ENCODE results near the gene PIP4K2C.
"Not testable (repeated sequence)": the region's sequence is repeated elsewhere in the genome, so short reads cannot be mapped to it uniquely, and the experiment has no call there.

Gene PIP4K2C

GRCh38 chr12:57560516-57560915, 30.5 kb upstream of the PIP4K2C start:
- no peak for DNase-seq (ENCODE audit: low spot score)

GRCh38 chr12:57561117-57561516, 29.9 kb upstream of the PIP4K2C start:
- not testable (repeated sequence) for DNase-seq (ENCODE audit: low spot score)

GRCh38 chr12:57563358-57563757, 27.6 kb upstream of the PIP4K2C start:
- no peak for DNase-seq (ENCODE audit: low spot score)

GRCh38 chr12:57564178-57564740, 26.7 kb upstream of the PIP4K2C start:
- DNase-seq (ENCODE audit: low spot score) = no peak

- no peak for DNase-seq (ENCODE audit: low spot score)
Measured at GRCh38 chr12:57568838-57569237, 22.2 kb upstream of the PIP4K2C start.

- DNase-seq (ENCODE audit: low spot score) = no peak
Measured at GRCh38 chr12:57569858-57570257, 21.1 kb upstream of the PIP4K2C start.

GRCh38 chr12:57570438-57570837, 20.6 kb upstream of the PIP4K2C start:
- not testable (repeated sequence) for DNase-seq (ENCODE audit: low spot score)

- DNase-seq (ENCODE audit: low spot score) = no peak
Measured at GRCh38 chr12:57571926-57572762, 18.8 kb upstream of the PIP4K2C start.

- DNase-seq (ENCODE audit: low spot score) = no peak
Measured at GRCh38 chr12:57574795-57575194, 16.2 kb upstream of the PIP4K2C start.

GRCh38 chr12:57575771-57576612, 15.0 kb upstream of the PIP4K2C start:
- DNase-seq (ENCODE audit: low spot score) = no peak

- DNase-seq (ENCODE audit: low spot score) = no peak
Measured at GRCh38 chr12:57576613-57577160, 14.3 kb upstream of the PIP4K2C start.

GRCh38 chr12:57577981-57578758, 12.8 kb upstream of the PIP4K2C start:
- no peak for DNase-seq (ENCODE audit: low spot score)

- DNase-seq (ENCODE audit: low spot score) = no peak
Measured at GRCh38 chr12:57579011-57579410, 12.0 kb upstream of the PIP4K2C start.

GRCh38 chr12:57579677-57580465, 11.1 kb upstream of the PIP4K2C start:
- DNase-seq (ENCODE audit: low spot score) = no peak

GRCh38 chr12:57580466-57580795, 10.6 kb upstream of the PIP4K2C start:
- DNase-seq (ENCODE audit: low spot score) = no peak

- DNase-seq (ENCODE audit: low spot score) = no peak
Measured at GRCh38 chr12:57581802-57582201, 9.2 kb upstream of the PIP4K2C start.

- no peak for DNase-seq (ENCODE audit: low spot score)
Measured at GRCh38 chr12:57582440-57582839, 8.6 kb upstream of the PIP4K2C start.

GRCh38 chr12:57583008-57583831, 7.8 kb upstream of the PIP4K2C start:
- DNase-seq (ENCODE audit: low spot score) = peak; percentile 86

- DNase-seq (ENCODE audit: low spot score) = no peak
Measured at GRCh38 chr12:57584050-57584449, 6.9 kb upstream of the PIP4K2C start.

GRCh38 chr12:57584690-57585089, 6.3 kb upstream of the PIP4K2C start:
- no peak for DNase-seq (ENCODE audit: low spot score)

Data from hematopoietic multipotent progenitor cell treated with erythropoietin and hydrocortisone succinate and interleukin-3 and kit ligand, for 17 days (in vitro differentiated cells).